Liver (tissue), 9 donors: Measurements from ENCODE around the gene EMP1. TPM values are rescaled to one million over a fixed set of nuclear protein-coding genes. Genes with fewer than 3 reads are reported as not detected.

ENCODE experiments used
- DNase-seq: peaks from one replicate; pipeline ENCODE4 v3.0.0-alpha.2; 2017; ENCODE audit warnings: low spot score
- H3K27ac ChIP-seq, 2 donors: one replicate each; pipeline ENCODE4 v1.7.0; 2013; ENCODE audit warnings: inconsistent platforms in 2 of 2, low read length in 2 of 2, control low read depth in 1 of 2, low read depth in 1 of 2, mild to moderate bottlenecking in 1 of 2
- H3K27me3 ChIP-seq, 4 donors: one replicate each; pipeline versions ENCODE4 v1.6.1 to v1.7.0; 2013; ENCODE audit warnings: low read length in 3 of 4, inconsistent platforms in 1 of 4, mild to moderate bottlenecking in 1 of 4, moderate library complexity in 1 of 4; ENCODE audit not compliant: control insufficient read depth in 4 of 4, insufficient read depth in 4 of 4
- H3K36me3 ChIP-seq, 4 donors: one replicate each; pipeline versions ENCODE4 v1.6.1 to v1.7.0; 2013; ENCODE audit warnings: low read length in 3 of 4, mild to moderate bottlenecking in 3 of 4, low read depth in 1 of 4, moderate library complexity in 1 of 4; ENCODE audit not compliant: control insufficient read depth in 4 of 4, insufficient read depth in 3 of 4
- H3K4me1 ChIP-seq, 4 donors: one replicate each; pipeline versions ENCODE4 v1.6.1 to v1.7.0; 2013; ENCODE audit warnings: low read length in 3 of 4, mild to moderate bottlenecking in 3 of 4, moderate library complexity in 1 of 4; ENCODE audit not compliant: control insufficient read depth in 4 of 4, insufficient read depth in 4 of 4
- H3K4me3 ChIP-seq, 3 donors: one replicate each; pipeline versions ENCODE4 v1.6.1 to v1.7.0; 2013; ENCODE audit warnings: low read length in 3 of 3, control low read depth in 1 of 3, low read depth in 1 of 3, mild to moderate bottlenecking in 1 of 3
- H3K9ac ChIP-seq, 2 donors: one replicate each; pipeline ENCODE4 v1.7.0; 2013; ENCODE audit warnings: low read length in 2 of 2, mild to moderate bottlenecking in 2 of 2, moderate library complexity in 2 of 2, control low read depth in 1 of 2, low read depth in 1 of 2
- H3K9me3 ChIP-seq, 4 donors: one replicate each; pipeline versions ENCODE4 v1.6.1 to v1.7.0; 2013; ENCODE audit warnings: low read length in 3 of 4; ENCODE audit not compliant: control insufficient read depth in 4 of 4
- EGR1 ChIP-seq, 2 donors: IDR thresholded peaks; 2 replicates each; pipeline ENCODE4 v1.6.1; 2016 to 2018; ENCODE audit warnings: antibody characterized with exemption in 2 of 2, low read depth in 2 of 2
- FOXA2 ChIP-seq: IDR thresholded peaks from 2 replicates; pipeline ENCODE4 v1.6.1; 2016; ENCODE audit warnings: antibody characterized with exemption
- HNF4A ChIP-seq, 2 donors: conservative IDR thresholded peaks; 2 replicates each; pipeline ENCODE4 v1.6.1; 2016; ENCODE audit warnings: antibody characterized with exemption in 2 of 2, mild to moderate bottlenecking in 2 of 2
- HNF4G ChIP-seq: IDR thresholded peaks from 2 replicates; pipeline ENCODE4 v1.6.1; 2016; ENCODE audit warnings: antibody characterized with exemption
- JUND ChIP-seq, 2 donors: IDR thresholded peaks; 2 replicates each; pipeline ENCODE4 v1.6.1; 2016; ENCODE audit warnings: antibody characterized with exemption in 2 of 2
- NR2F2 ChIP-seq: IDR thresholded peaks from 2 replicates; pipeline ENCODE4 v1.6.1; 2016; ENCODE audit warnings: antibody characterized with exemption
- RAD21 ChIP-seq, 2 donors: IDR thresholded peaks; 2 replicates each; pipeline ENCODE4 v1.6.1; 2016; ENCODE audit warnings: antibody characterized with exemption in 2 of 2, mild to moderate bottlenecking in 2 of 2
- RXRA ChIP-seq, 2 donors: IDR thresholded peaks; 2 replicates each; pipeline ENCODE4 v1.6.1; 2017 to 2018; ENCODE audit warnings: antibody characterized with exemption in 2 of 2, mild to moderate bottlenecking in 1 of 2
- SP1 ChIP-seq: IDR thresholded peaks from 2 replicates; pipeline ENCODE4 v1.6.1; 2018; ENCODE audit warnings: antibody characterized with exemption, mild to moderate bottlenecking
- TAF1 ChIP-seq: conservative IDR thresholded peaks from 2 replicates; pipeline ENCODE4 v1.6.1; 2016; ENCODE audit warnings: antibody characterized with exemption, mild to moderate bottlenecking
- YY1 ChIP-seq: IDR thresholded peaks from 2 replicates; pipeline ENCODE4 v1.6.1; 2016; ENCODE audit warnings: antibody characterized with exemption, mild to moderate bottlenecking
- WGBS: extraction: QIAGEN DNeasy Blood & Tissue Kit; methylation state at CpG from one replicate; pipeline ENCODE4 v1.1.7; 2013; 5-methylcytosine and 5-hydroxymethylcytosine counted together
- polyA plus RNA-seq, 2 donors: library from polyadenylated mRNA; stranded (reverse) in 1 of 2; unstranded in 1 of 2; fragments of 200-250 nt in 1 of 2; fragments of >200 nt in 1 of 2; fragmentation: Nextera tagmentation in 1 of 2; extraction: Ambion mirVana in 1 of 2; gene quantifications; one replicate each; pipeline versions ENCODE4 v1.2.1 to v1.2.3, GENCODE V29; 2013 to 2015
- total RNA-seq, 2 donors: library from RNA; depleted of rRNA; stranded (reverse); fragments of >200 nt; gene quantifications; one replicate each; pipeline ENCODE4 v1.2.3, GENCODE V29; 2014
- TF ChIP-seq, protein P1 (sequence below): IDR thresholded peaks from 2 replicates; pipeline ENCODE4 v1.6.1; 2016; ENCODE audit warnings: antibody characterized with exemption
- TF ChIP-seq, protein P2 (sequence below): fragments of 150-350 bp; IDR thresholded peaks from 2 replicates; pipeline ENCODE4 v1.5.1; 2017; ENCODE audit warnings: improper control_type of control experiment, low read depth, low read length; ENCODE audit not compliant: missing input control
- TF ChIP-seq, protein P3 (sequence below): IDR thresholded peaks from 2 replicates; pipeline ENCODE4 v1.6.1; 2016; ENCODE audit warnings: antibody characterized with exemption
- TF ChIP-seq, protein P4 (sequence below): IDR thresholded peaks from 2 replicates; pipeline ENCODE4 v1.6.1; 2016; ENCODE audit warnings: antibody characterized with exemption, mild to moderate bottlenecking
- donor health status: healthy.
- donor health status: healthy.
- donor health status: healthy.
- donor health status: healthy.
- donor health status: healthy.

Gene EMP1
- total and polyA plus RNA-seq, 4 donors: 1.6 to 5.6 (median 3.6) TPM

DNA sequence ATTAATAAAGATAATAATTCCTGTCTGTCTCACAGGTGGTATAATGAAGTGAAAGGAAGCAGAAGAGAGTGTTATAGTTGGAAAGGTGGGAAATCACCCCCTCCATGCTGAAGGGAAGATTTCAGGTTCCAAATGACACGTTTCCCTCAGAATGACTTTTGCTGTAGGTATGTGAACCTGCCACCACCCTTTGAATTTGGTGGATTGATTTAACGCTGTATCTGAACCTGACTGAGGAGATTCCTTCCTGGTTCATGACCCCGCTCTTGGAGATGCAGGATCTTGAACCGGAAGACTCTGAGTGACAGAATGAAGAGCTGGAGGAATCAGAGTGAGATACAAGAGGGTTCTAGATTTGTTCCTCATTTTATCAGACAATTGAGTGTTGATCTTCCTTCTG is 20.3 kb upstream of the EMP1 start:
- Histone ChIP-seq H3K9me3 (no peaks in the 10 kb centered on the region), H3K27ac (no peak overlapping the region), H3K4me3 (no peak overlapping the region), H3K27me3 (no peaks in the 10 kb centered on the region), H3K36me3 (no peaks in the 10 kb centered on the region), H3K4me1 (peaks cover 0 to 3% (median 0%) of the 10 kb centered on the region in 4 donors), H3K9ac (no peak overlapping the region)
- WGBS: 90% methylated on average over 4 of the region's 4 CpGs
- TF ChIP-seq RAD21 (IDR thresholded peaks at IDR 0.05) (no peak), HNF4A (conservative IDR thresholded peaks at IDR 0.05) (no peak), EGR1 (IDR thresholded peaks at IDR 0.05; ENCODE audit: low read depth in 2 of 2) (no peak), JUND (IDR thresholded peaks at IDR 0.05) (no peak), YY1 (no peak)
- TF ChIP-seq, protein P1, sequence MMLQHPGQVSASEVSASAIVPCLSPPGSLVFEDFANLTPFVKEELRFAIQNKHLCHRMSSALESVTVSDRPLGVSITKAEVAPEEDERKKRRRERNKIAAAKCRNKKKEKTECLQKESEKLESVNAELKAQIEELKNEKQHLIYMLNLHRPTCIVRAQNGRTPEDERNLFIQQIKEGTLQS: no peak
- TF ChIP-seq, protein P2, sequence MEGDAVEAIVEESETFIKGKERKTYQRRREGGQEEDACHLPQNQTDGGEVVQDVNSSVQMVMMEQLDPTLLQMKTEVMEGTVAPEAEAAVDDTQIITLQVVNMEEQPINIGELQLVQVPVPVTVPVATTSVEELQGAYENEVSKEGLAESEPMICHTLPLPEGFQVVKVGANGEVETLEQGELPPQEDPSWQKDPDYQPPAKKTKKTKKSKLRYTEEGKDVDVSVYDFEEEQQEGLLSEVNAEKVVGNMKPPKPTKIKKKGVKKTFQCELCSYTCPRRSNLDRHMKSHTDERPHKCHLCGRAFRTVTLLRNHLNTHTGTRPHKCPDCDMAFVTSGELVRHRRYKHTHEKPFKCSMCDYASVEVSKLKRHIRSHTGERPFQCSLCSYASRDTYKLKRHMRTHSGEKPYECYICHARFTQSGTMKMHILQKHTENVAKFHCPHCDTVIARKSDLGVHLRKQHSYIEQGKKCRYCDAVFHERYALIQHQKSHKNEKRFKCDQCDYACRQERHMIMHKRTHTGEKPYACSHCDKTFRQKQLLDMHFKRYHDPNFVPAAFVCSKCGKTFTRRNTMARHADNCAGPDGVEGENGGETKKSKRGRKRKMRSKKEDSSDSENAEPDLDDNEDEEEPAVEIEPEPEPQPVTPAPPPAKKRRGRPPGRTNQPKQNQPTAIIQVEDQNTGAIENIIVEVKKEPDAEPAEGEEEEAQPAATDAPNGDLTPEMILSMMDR: no peak
- TF ChIP-seq, protein P3, sequence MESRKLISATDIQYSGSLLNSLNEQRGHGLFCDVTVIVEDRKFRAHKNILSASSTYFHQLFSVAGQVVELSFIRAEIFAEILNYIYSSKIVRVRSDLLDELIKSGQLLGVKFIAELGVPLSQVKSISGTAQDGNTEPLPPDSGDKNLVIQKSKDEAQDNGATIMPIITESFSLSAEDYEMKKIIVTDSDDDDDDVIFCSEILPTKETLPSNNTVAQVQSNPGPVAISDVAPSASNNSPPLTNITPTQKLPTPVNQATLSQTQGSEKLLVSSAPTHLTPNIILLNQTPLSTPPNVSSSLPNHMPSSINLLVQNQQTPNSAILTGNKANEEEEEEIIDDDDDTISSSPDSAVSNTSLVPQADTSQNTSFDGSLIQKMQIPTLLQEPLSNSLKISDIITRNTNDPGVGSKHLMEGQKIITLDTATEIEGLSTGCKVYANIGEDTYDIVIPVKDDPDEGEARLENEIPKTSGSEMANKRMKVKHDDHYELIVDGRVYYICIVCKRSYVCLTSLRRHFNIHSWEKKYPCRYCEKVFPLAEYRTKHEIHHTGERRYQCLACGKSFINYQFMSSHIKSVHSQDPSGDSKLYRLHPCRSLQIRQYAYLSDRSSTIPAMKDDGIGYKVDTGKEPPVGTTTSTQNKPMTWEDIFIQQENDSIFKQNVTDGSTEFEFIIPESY: no peak
- no peak for DNase-seq

DNA sequence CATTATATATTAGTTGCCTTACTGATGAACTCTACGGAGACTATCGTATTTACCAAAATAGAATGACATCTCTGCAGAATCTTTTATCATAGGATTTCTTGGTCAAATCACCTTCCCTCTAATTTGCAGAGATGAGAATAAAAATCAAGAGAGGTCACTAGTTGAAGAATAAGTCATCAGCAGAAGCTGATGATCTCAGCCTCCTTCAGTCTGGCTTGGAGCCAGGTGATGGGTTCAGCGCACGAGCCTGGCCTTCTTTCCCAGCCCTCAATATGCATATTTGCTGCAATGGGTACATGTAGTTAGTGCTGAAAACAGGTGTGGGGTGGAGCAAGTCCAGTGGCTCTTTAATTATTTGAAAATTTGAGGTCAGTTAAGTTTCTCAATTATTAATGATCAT is 19.2 kb upstream of the EMP1 start:
- H3K4me1 ChIP-seq: no peaks in the 10 kb centered on the region
- DNase-seq: no peak
- no peak overlapping the region for H3K27ac ChIP-seq
- no peaks in the 10 kb centered on the region for H3K27me3 ChIP-seq
- 87% methylated on average over 4 of the region's 4 CpGs for WGBS
- no peaks in the 10 kb centered on the region for H3K9me3 ChIP-seq
- no peak for TF ChIP-seq NR2F2
- TF ChIP-seq HNF4G: no peak
- no peak for TF ChIP-seq YY1
- no peak for TF ChIP-seq TAF1
- TF ChIP-seq SP1: no peak
- no peak for TF ChIP-seq HNF4A (conservative IDR thresholded peaks at IDR 0.05)
- TF ChIP-seq JUND (IDR thresholded peaks at IDR 0.05): no peak
- TF ChIP-seq FOXA2: no peak
- TF ChIP-seq, protein P4, sequence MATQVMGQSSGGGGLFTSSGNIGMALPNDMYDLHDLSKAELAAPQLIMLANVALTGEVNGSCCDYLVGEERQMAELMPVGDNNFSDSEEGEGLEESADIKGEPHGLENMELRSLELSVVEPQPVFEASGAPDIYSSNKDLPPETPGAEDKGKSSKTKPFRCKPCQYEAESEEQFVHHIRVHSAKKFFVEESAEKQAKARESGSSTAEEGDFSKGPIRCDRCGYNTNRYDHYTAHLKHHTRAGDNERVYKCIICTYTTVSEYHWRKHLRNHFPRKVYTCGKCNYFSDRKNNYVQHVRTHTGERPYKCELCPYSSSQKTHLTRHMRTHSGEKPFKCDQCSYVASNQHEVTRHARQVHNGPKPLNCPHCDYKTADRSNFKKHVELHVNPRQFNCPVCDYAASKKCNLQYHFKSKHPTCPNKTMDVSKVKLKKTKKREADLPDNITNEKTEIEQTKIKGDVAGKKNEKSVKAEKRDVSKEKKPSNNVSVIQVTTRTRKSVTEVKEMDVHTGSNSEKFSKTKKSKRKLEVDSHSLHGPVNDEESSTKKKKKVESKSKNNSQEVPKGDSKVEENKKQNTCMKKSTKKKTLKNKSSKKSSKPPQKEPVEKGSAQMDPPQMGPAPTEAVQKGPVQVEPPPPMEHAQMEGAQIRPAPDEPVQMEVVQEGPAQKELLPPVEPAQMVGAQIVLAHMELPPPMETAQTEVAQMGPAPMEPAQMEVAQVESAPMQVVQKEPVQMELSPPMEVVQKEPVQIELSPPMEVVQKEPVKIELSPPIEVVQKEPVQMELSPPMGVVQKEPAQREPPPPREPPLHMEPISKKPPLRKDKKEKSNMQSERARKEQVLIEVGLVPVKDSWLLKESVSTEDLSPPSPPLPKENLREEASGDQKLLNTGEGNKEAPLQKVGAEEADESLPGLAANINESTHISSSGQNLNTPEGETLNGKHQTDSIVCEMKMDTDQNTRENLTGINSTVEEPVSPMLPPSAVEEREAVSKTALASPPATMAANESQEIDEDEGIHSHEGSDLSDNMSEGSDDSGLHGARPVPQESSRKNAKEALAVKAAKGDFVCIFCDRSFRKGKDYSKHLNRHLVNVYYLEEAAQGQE: no peak
- no peak for TF ChIP-seq RAD21 (IDR thresholded peaks at IDR 0.05)
- TF ChIP-seq, protein P2: no peak
- TF ChIP-seq, protein P3: no peak
- TF ChIP-seq RXRA (IDR thresholded peaks at IDR 0.05): no peak
- no peak overlapping the region for H3K9ac ChIP-seq
- H3K36me3 ChIP-seq: no peaks in the 10 kb centered on the region
- no peak overlapping the region for H3K4me3 ChIP-seq
